ENCODE data around the gene MME. TPM values are rescaled to one million over a fixed set of nuclear protein-coding genes. Genes with fewer than 3 reads are reported as not detected.

MME gene
- total RNA-seq, 1 experiment from 2014 or later = 23.9 TPM

DNA sequence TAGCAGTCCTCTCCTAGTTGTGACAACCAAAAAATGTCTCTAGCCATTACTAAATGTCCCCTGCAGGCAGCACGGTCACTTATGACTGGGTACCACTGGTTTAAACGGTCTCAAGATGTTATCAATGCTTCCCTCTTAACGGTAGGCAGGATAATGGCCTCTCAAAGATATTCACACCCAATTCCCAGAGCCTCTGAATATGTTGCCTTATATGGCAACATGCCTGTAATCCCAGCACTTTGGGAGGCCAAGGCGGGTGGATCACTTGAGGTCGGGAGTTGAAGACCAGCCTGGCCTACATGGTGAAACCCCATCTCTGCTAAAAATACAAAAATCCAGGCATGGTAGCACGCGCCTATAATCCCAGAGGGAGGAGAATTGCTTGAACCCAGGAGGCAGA lies 9.4 kb downstream of the MME start:
- no peak for ATAC-seq
- POLR2A ChIA-PET = no interaction called here
- CTCF ChIA-PET = no interaction called here

More for the DNA sequence above, 9.4 kb downstream of the MME start:
- Mint-ChIP-seq H3K4me3 (no peak overlapping the region), H3K9me3 (no peaks in the 10 kb centered on the region), H3K36me3 (0 out of 2 replicates have a peak, but pooled peaks cover 6% of the 10 kb centered on the region), H3K27me3 (ENCODE audit: low read depth) (no peaks in the 10 kb centered on the region), H3K4me1 (no peaks in the 10 kb centered on the region), H3K27ac (no peak overlapping the region)
- TF ChIP-seq, protein P1, sequence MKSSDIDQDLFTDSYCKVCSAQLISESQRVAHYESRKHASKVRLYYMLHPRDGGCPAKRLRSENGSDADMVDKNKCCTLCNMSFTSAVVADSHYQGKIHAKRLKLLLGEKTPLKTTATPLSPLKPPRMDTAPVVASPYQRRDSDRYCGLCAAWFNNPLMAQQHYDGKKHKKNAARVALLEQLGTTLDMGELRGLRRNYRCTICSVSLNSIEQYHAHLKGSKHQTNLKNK (CRISPR knock-in tag; IDR thresholded peaks at IDR 0.05) = no peak
- TF ChIP-seq NFE2L1 (CRISPR knock-in tag; IDR thresholded peaks at IDR 0.05) = no peak
- TF ChIP-seq, protein P2, sequence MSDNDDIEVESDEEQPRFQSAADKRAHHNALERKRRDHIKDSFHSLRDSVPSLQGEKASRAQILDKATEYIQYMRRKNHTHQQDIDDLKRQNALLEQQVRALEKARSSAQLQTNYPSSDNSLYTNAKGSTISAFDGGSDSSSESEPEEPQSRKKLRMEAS (CRISPR knock-in tag; IDR thresholded peaks at IDR 0.05) = no peak
- no peak for TF ChIP-seq NR1H2 (CRISPR knock-in tag; IDR thresholded peaks at IDR 0.05)
- TF ChIP-seq, protein P3, sequence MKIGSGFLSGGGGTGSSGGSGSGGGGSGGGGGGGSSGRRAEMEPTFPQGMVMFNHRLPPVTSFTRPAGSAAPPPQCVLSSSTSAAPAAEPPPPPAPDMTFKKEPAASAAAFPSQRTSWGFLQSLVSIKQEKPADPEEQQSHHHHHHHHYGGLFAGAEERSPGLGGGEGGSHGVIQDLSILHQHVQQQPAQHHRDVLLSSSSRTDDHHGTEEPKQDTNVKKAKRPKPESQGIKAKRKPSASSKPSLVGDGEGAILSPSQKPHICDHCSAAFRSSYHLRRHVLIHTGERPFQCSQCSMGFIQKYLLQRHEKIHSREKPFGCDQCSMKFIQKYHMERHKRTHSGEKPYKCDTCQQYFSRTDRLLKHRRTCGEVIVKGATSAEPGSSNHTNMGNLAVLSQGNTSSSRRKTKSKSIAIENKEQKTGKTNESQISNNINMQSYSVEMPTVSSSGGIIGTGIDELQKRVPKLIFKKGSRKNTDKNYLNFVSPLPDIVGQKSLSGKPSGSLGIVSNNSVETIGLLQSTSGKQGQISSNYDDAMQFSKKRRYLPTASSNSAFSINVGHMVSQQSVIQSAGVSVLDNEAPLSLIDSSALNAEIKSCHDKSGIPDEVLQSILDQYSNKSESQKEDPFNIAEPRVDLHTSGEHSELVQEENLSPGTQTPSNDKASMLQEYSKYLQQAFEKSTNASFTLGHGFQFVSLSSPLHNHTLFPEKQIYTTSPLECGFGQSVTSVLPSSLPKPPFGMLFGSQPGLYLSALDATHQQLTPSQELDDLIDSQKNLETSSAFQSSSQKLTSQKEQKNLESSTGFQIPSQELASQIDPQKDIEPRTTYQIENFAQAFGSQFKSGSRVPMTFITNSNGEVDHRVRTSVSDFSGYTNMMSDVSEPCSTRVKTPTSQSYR (CRISPR knock-in tag; IDR thresholded peaks at IDR 0.05) = no peak
- no peak for TF ChIP-seq ELF4 (CRISPR knock-in tag; IDR thresholded peaks at IDR 0.05; ENCODE audit: low read depth)
- no peak for TF ChIP-seq ZNF671 (CRISPR knock-in tag; IDR thresholded peaks at IDR 0.05)
- TF ChIP-seq NR2C2 (CRISPR knock-in tag; IDR thresholded peaks at IDR 0.05) = no peak
- no peak for TF ChIP-seq PRRX2 (CRISPR knock-in tag; IDR thresholded peaks at IDR 0.05)
- TF ChIP-seq SOX15 (CRISPR knock-in tag; IDR thresholded peaks at IDR 0.05) = no peak
- TF ChIP-seq NFATC4 (CRISPR knock-in tag; IDR thresholded peaks at IDR 0.05) = no peak
- TF ChIP-seq, protein P4, sequence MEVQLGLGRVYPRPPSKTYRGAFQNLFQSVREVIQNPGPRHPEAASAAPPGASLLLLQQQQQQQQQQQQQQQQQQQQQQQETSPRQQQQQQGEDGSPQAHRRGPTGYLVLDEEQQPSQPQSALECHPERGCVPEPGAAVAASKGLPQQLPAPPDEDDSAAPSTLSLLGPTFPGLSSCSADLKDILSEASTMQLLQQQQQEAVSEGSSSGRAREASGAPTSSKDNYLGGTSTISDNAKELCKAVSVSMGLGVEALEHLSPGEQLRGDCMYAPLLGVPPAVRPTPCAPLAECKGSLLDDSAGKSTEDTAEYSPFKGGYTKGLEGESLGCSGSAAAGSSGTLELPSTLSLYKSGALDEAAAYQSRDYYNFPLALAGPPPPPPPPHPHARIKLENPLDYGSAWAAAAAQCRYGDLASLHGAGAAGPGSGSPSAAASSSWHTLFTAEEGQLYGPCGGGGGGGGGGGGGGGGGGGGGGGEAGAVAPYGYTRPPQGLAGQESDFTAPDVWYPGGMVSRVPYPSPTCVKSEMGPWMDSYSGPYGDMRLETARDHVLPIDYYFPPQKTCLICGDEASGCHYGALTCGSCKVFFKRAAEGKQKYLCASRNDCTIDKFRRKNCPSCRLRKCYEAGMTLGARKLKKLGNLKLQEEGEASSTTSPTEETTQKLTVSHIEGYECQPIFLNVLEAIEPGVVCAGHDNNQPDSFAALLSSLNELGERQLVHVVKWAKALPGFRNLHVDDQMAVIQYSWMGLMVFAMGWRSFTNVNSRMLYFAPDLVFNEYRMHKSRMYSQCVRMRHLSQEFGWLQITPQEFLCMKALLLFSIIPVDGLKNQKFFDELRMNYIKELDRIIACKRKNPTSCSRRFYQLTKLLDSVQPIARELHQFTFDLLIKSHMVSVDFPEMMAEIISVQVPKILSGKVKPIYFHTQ (CRISPR knock-in tag; IDR thresholded peaks at IDR 0.05) = no peak
- TF ChIP-seq ZNF512 (CRISPR knock-in tag; IDR thresholded peaks at IDR 0.05; ENCODE audit: borderline replicate concordance) = no peak
- TF ChIP-seq GRHL2 (CRISPR knock-in tag; IDR thresholded peaks at IDR 0.05; ENCODE audit: insufficient replicate concordance, severe bottlenecking) = no peak
- TF ChIP-seq JUN (CRISPR knock-in tag; IDR thresholded peaks at IDR 0.05) = no peak
- no peak for TF ChIP-seq ZNF121 (CRISPR knock-in tag; IDR thresholded peaks at IDR 0.05)
- no peak for TF ChIP-seq SMAD3 (CRISPR knock-in tag; IDR thresholded peaks at IDR 0.05; ENCODE audit: borderline replicate concordance)
- no peak for TF ChIP-seq ZNF423 (CRISPR knock-in tag; IDR thresholded peaks at IDR 0.05)
- TF ChIP-seq E2F1 (CRISPR knock-in tag; IDR thresholded peaks at IDR 0.05) = no peak
- no peak for TF ChIP-seq GABPB1 (CRISPR knock-in tag; IDR thresholded peaks at IDR 0.05)
- no peak for DNase-seq (ENCODE audit: low spot score)

Measured in WTC11 (cell line).